HCT116 (cell line): ENCODE data around the gene CTU1.

Experiments used
- CEBPB ChIP-seq: IDR thresholded peaks from 2 replicates; pipeline ENCODE4 v1.6.1; 2012; ENCODE audit warnings: low read depth
- JUND ChIP-seq: IDR thresholded peaks from 2 replicates; pipeline ENCODE4 v1.6.1; 2012
- POLR2A ChIP-seq: IDR thresholded peaks from 2 replicates; pipeline ENCODE4 v1.7.0; 2011; ENCODE audit warnings: borderline replicate concordance; ENCODE audit not compliant: insufficient read depth, insufficient read length; ENCODE audit errors: extremely low read depth
- YY1 ChIP-seq: IDR thresholded peaks from 2 replicates; pipeline ENCODE4 v1.6.1; 2011; ENCODE audit warnings: low read length, low read depth, moderate library complexity, mild to moderate bottlenecking; ENCODE audit not compliant: insufficient replicate concordance; ENCODE audit errors: extremely low read depth
- TF ChIP-seq, protein P1 (sequence below), 3 experiments: fragments of 200-600 bp in 1 of 3; sonication (generic) in 1 of 3; IDR thresholded peaks in 2 of 3; conservative IDR thresholded peaks in 1 of 3; 2 replicates each; pipeline ENCODE4 v1.5.1; 2012 to 2017; ENCODE audit warnings: low read depth in 2 of 3, low read length in 2 of 3, antibody characterized with exemption in 1 of 3, borderline replicate concordance in 1 of 3, control low read depth in 1 of 3, mild to moderate bottlenecking in 1 of 3, mixed read lengths in 1 of 3, mixed run types in 1 of 3, moderate library complexity in 1 of 3; ENCODE audit not compliant: insufficient read depth in 1 of 3
- TF ChIP-seq, protein P2 (sequence below): IDR thresholded peaks from 2 replicates; pipeline ENCODE4 v1.6.1; 2012; ENCODE audit warnings: low read depth
- TF ChIP-seq, protein P3 (sequence below): IDR thresholded peaks from 2 replicates; pipeline ENCODE4 v1.6.1; 2011; ENCODE audit warnings: mild to moderate bottlenecking, low read length, moderate library complexity; ENCODE audit not compliant: insufficient replicate concordance; ENCODE audit errors: extremely low read depth

DNA sequence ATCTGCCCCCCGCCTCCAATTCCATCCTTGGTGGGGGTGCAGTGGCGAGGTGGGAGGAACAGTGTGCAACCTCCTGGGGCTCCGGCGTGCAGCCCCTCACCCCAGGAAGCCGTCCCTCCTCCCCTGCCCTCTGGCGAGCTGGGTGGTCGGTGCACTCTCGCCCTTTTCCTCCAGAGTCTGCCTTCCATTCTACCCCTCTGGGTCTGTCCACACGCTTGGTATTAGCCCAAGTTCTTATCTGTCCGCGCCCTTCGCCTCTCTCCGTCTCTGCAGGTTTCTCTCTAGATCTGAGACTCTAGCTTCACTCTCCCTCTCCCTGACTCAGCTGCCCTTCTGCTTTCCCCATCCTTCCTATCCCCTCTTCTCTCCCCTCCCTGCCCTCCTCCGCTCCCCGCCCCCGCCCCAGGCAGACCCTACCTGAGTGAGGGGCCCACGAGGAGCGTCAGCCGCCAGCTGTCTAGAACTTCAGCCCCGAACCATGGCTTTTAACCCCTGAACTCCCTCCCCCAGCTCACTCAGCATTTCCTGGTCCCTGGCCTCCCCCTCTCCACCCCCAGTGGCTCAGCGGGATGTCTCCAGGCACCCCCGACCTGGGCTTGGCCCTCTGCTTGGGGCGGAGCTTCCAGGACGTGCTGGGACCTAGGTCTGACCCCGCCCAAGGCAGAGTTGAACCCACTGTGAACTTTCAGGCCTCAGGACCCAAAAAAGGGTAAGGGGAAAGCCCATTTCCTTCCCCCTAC lies 42.8 kb downstream of the CTU1 start:
- TF ChIP-seq, protein P1, sequence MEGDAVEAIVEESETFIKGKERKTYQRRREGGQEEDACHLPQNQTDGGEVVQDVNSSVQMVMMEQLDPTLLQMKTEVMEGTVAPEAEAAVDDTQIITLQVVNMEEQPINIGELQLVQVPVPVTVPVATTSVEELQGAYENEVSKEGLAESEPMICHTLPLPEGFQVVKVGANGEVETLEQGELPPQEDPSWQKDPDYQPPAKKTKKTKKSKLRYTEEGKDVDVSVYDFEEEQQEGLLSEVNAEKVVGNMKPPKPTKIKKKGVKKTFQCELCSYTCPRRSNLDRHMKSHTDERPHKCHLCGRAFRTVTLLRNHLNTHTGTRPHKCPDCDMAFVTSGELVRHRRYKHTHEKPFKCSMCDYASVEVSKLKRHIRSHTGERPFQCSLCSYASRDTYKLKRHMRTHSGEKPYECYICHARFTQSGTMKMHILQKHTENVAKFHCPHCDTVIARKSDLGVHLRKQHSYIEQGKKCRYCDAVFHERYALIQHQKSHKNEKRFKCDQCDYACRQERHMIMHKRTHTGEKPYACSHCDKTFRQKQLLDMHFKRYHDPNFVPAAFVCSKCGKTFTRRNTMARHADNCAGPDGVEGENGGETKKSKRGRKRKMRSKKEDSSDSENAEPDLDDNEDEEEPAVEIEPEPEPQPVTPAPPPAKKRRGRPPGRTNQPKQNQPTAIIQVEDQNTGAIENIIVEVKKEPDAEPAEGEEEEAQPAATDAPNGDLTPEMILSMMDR (IDR thresholded peaks at IDR 0.05 in 2 of 3, conservative IDR thresholded peaks at IDR 0.05 in 1 of 3; ENCODE audit: borderline replicate concordance in 1 of 3, insufficient read depth in 1 of 3, low read depth in 2 of 3, low read length in 2 of 3), result no peak
- TF ChIP-seq, protein P2, sequence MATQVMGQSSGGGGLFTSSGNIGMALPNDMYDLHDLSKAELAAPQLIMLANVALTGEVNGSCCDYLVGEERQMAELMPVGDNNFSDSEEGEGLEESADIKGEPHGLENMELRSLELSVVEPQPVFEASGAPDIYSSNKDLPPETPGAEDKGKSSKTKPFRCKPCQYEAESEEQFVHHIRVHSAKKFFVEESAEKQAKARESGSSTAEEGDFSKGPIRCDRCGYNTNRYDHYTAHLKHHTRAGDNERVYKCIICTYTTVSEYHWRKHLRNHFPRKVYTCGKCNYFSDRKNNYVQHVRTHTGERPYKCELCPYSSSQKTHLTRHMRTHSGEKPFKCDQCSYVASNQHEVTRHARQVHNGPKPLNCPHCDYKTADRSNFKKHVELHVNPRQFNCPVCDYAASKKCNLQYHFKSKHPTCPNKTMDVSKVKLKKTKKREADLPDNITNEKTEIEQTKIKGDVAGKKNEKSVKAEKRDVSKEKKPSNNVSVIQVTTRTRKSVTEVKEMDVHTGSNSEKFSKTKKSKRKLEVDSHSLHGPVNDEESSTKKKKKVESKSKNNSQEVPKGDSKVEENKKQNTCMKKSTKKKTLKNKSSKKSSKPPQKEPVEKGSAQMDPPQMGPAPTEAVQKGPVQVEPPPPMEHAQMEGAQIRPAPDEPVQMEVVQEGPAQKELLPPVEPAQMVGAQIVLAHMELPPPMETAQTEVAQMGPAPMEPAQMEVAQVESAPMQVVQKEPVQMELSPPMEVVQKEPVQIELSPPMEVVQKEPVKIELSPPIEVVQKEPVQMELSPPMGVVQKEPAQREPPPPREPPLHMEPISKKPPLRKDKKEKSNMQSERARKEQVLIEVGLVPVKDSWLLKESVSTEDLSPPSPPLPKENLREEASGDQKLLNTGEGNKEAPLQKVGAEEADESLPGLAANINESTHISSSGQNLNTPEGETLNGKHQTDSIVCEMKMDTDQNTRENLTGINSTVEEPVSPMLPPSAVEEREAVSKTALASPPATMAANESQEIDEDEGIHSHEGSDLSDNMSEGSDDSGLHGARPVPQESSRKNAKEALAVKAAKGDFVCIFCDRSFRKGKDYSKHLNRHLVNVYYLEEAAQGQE, result no peak
- no peak for TF ChIP-seq POLR2A
- TF ChIP-seq CEBPB, result no peak
- TF ChIP-seq JUND, result no peak
- TF ChIP-seq YY1, result no peak
- TF ChIP-seq, protein P3, sequence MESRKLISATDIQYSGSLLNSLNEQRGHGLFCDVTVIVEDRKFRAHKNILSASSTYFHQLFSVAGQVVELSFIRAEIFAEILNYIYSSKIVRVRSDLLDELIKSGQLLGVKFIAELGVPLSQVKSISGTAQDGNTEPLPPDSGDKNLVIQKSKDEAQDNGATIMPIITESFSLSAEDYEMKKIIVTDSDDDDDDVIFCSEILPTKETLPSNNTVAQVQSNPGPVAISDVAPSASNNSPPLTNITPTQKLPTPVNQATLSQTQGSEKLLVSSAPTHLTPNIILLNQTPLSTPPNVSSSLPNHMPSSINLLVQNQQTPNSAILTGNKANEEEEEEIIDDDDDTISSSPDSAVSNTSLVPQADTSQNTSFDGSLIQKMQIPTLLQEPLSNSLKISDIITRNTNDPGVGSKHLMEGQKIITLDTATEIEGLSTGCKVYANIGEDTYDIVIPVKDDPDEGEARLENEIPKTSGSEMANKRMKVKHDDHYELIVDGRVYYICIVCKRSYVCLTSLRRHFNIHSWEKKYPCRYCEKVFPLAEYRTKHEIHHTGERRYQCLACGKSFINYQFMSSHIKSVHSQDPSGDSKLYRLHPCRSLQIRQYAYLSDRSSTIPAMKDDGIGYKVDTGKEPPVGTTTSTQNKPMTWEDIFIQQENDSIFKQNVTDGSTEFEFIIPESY, result no peak
